MV-4-11 (cell line): ENCODE measurements around the gene RAI2.
"Not testable (repeated sequence)": the region's sequence is repeated elsewhere in the genome, so short reads cannot be mapped to it uniquely, and the experiment has no call there.

Source experiments
- DNase-seq: peaks from one replicate; lab custom pipeline; 2025; lab: John Stamatoyannopoulos, UW

RAI2 gene

GRCh38 chrX:17828171-17828570, 32.9 kb downstream of the RAI2 start:
- no peak for DNase-seq

- no peak for DNase-seq
Measured at GRCh38 chrX:17826609-17827496, 34.2 kb downstream of the RAI2 start.

- no peak for DNase-seq
Measured at GRCh38 chrX:17824980-17825379, 36.1 kb downstream of the RAI2 start.

- DNase-seq, result no peak
Measured at GRCh38 chrX:17822351-17822750, 38.7 kb downstream of the RAI2 start.

GRCh38 chrX:17820100-17820499, 41.0 kb downstream of the RAI2 start:
- no peak for DNase-seq

- no peak for DNase-seq
Measured at GRCh38 chrX:17818726-17819125, 42.4 kb downstream of the RAI2 start.

GRCh38 chrX:17817251-17817650, 43.8 kb downstream of the RAI2 start:
- DNase-seq, result no peak

GRCh38 chrX:17814557-17814956, 46.5 kb downstream of the RAI2 start:
- no peak for DNase-seq

GRCh38 chrX:17814059-17814458, 47.0 kb downstream of the RAI2 start:
- no peak for DNase-seq

GRCh38 chrX:17813277-17813676, 47.8 kb downstream of the RAI2 start:
- DNase-seq, result no peak

GRCh38 chrX:17812763-17813162, 48.3 kb downstream of the RAI2 start:
- no peak for DNase-seq

- DNase-seq, result no peak
Measured at GRCh38 chrX:17809984-17810383, 51.1 kb downstream of the RAI2 start.

GRCh38 chrX:17809273-17809672, 51.8 kb downstream of the RAI2 start:
- no peak for DNase-seq

GRCh38 chrX:17805120-17805519, 56.0 kb downstream of the RAI2 start:
- DNase-seq, result no peak

GRCh38 chrX:17803449-17803848, 57.6 kb downstream of the RAI2 start:
- no peak for DNase-seq

GRCh38 chrX:17802756-17803155, 58.3 kb downstream of the RAI2 start:
- no peak for DNase-seq

GRCh38 chrX:17801431-17801830, 59.7 kb downstream of the RAI2 start:
- DNase-seq, result no peak

- no peak for DNase-seq
Measured at GRCh38 chrX:17798921-17799320, 62.2 kb downstream of the RAI2 start.

- DNase-seq, result no peak
Measured at GRCh38 chrX:17792826-17793225, 68.3 kb downstream of the RAI2 start.

- no peak for DNase-seq
Measured at GRCh38 chrX:17788956-17789562, 72.0 kb downstream of the RAI2 start.

GRCh38 chrX:17788439-17788838, 72.7 kb downstream of the RAI2 start:
- DNase-seq, result no peak

GRCh38 chrX:17787557-17787956, 73.5 kb downstream of the RAI2 start:
- DNase-seq, result no peak

- not testable (repeated sequence) for DNase-seq
Measured at GRCh38 chrX:17786554-17787347, 74.3 kb downstream of the RAI2 start.
